Panc1 (cell line): Measurements from ENCODE around the gene UBA1.

Experiments used
- POLR2AphosphoS5 ChIP-seq: IDR thresholded peaks from 2 replicates; pipeline ENCODE4 v1.6.1; 2012; ENCODE audit warnings: mild to moderate bottlenecking, low read depth, low read length, moderate library complexity
- SIN3A ChIP-seq: IDR thresholded peaks from 2 replicates; pipeline ENCODE4 v1.6.1; 2012; ENCODE audit warnings: low read depth, mild to moderate bottlenecking, low read length, moderate library complexity, borderline replicate concordance; ENCODE audit not compliant: insufficient read depth
- TCF7L2 ChIP-seq: IDR thresholded peaks from 2 replicates; pipeline ENCODE4 v1.6.1; 2011; ENCODE audit warnings: mild to moderate bottlenecking, low read depth, low read length, inconsistent platforms
- TF ChIP-seq, protein P1 (sequence below): fragments of 450-650 bp; IDR thresholded peaks from 2 replicates; pipeline ENCODE4 v1.5.1; 2017; ENCODE audit warnings: mild to moderate bottlenecking
- TF ChIP-seq, protein P2 (sequence below), 2 experiments: IDR thresholded peaks; 2 replicates each; pipeline ENCODE4 v1.6.1; 2011 to 2012; ENCODE audit warnings: low read depth in 2 of 2, control low read depth in 1 of 2, low read length in 1 of 2, mild to moderate bottlenecking in 1 of 2, moderate library complexity in 1 of 2; ENCODE audit not compliant: insufficient read depth in 1 of 2

DNA sequence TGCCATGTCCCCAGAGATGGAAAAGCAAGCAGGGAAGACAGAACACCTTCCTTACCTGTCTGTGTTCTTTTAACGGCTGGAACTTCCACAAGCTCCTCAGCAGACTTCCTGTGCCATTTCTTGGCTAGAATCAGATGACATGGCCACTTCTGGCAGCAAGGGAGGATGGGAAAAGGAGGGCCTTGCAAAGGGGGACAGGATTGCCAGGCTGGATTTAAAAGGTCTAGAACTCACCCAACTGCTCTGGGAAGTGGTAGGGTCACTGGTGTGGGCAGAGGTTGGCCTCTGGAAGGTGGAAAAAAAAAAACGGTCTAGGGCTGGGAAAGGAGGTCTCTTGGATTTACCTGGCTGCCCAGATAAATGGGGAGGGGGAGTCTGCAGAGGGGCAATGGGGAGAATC lies 37.5 kb downstream of the UBA1 start:
- TF ChIP-seq, protein P1, sequence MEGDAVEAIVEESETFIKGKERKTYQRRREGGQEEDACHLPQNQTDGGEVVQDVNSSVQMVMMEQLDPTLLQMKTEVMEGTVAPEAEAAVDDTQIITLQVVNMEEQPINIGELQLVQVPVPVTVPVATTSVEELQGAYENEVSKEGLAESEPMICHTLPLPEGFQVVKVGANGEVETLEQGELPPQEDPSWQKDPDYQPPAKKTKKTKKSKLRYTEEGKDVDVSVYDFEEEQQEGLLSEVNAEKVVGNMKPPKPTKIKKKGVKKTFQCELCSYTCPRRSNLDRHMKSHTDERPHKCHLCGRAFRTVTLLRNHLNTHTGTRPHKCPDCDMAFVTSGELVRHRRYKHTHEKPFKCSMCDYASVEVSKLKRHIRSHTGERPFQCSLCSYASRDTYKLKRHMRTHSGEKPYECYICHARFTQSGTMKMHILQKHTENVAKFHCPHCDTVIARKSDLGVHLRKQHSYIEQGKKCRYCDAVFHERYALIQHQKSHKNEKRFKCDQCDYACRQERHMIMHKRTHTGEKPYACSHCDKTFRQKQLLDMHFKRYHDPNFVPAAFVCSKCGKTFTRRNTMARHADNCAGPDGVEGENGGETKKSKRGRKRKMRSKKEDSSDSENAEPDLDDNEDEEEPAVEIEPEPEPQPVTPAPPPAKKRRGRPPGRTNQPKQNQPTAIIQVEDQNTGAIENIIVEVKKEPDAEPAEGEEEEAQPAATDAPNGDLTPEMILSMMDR: no peak
- no peak for TF ChIP-seq SIN3A
- no peak for TF ChIP-seq POLR2AphosphoS5
- TF ChIP-seq, protein P2, sequence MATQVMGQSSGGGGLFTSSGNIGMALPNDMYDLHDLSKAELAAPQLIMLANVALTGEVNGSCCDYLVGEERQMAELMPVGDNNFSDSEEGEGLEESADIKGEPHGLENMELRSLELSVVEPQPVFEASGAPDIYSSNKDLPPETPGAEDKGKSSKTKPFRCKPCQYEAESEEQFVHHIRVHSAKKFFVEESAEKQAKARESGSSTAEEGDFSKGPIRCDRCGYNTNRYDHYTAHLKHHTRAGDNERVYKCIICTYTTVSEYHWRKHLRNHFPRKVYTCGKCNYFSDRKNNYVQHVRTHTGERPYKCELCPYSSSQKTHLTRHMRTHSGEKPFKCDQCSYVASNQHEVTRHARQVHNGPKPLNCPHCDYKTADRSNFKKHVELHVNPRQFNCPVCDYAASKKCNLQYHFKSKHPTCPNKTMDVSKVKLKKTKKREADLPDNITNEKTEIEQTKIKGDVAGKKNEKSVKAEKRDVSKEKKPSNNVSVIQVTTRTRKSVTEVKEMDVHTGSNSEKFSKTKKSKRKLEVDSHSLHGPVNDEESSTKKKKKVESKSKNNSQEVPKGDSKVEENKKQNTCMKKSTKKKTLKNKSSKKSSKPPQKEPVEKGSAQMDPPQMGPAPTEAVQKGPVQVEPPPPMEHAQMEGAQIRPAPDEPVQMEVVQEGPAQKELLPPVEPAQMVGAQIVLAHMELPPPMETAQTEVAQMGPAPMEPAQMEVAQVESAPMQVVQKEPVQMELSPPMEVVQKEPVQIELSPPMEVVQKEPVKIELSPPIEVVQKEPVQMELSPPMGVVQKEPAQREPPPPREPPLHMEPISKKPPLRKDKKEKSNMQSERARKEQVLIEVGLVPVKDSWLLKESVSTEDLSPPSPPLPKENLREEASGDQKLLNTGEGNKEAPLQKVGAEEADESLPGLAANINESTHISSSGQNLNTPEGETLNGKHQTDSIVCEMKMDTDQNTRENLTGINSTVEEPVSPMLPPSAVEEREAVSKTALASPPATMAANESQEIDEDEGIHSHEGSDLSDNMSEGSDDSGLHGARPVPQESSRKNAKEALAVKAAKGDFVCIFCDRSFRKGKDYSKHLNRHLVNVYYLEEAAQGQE (IDR thresholded peaks at IDR 0.05; ENCODE audit: insufficient read depth in 1 of 2, low read depth in 2 of 2, low read length in 1 of 2): no peak
- TF ChIP-seq TCF7L2: no peak
